Central memory CD4-positive, alpha-beta T cell (primary cell): Measurements from ENCODE around the gene BCL11A.

Experiments
- DNase-seq: peaks from one replicate; pipeline ENCODE4 v3.0.0; 2022

BCL11A gene

GRCh38 chr2:60544062-60544461, 9.4 kb downstream of the BCL11A start:
- DNase-seq: no peak

GRCh38 chr2:60541056-60541651, 12.3 kb downstream of the BCL11A start:
- no peak for DNase-seq

- DNase-seq: no peak
Observed at GRCh38 chr2:60540074-60540473, 13.4 kb downstream of the BCL11A start.

GRCh38 chr2:60539140-60539539, 14.3 kb downstream of the BCL11A start:
- no peak for DNase-seq

GRCh38 chr2:60538101-60538500, 15.4 kb downstream of the BCL11A start:
- no peak for DNase-seq

GRCh38 chr2:60536746-60537145, 16.7 kb downstream of the BCL11A start:
- DNase-seq: no peak

GRCh38 chr2:60535685-60536312, 17.7 kb downstream of the BCL11A start:
- DNase-seq: no peak

- no peak for DNase-seq
Observed at GRCh38 chr2:60534892-60535684, 18.4 kb downstream of the BCL11A start.

- DNase-seq: no peak
Observed at GRCh38 chr2:60534052-60534685, 19.3 kb downstream of the BCL11A start.

- no peak for DNase-seq
Observed at GRCh38 chr2:60533101-60534051, 20.1 kb downstream of the BCL11A start.

- no peak for DNase-seq
Observed at GRCh38 chr2:60532421-60532820, 21.0 kb downstream of the BCL11A start.

- DNase-seq: no peak
Observed at GRCh38 chr2:60531701-60532133, 21.7 kb downstream of the BCL11A start.

- DNase-seq: no peak
Observed at GRCh38 chr2:60530660-60531281, 22.7 kb downstream of the BCL11A start.

- DNase-seq: no peak
Observed at GRCh38 chr2:60529785-60530627, 23.4 kb downstream of the BCL11A start.

GRCh38 chr2:60529136-60529784, 24.2 kb downstream of the BCL11A start:
- DNase-seq: no peak

GRCh38 chr2:60528281-60529020, 25.0 kb downstream of the BCL11A start:
- DNase-seq: no peak

- DNase-seq: no peak
Observed at GRCh38 chr2:60527762-60528161, 25.7 kb downstream of the BCL11A start.

- no peak for DNase-seq
Observed at GRCh38 chr2:60526623-60527022, 26.8 kb downstream of the BCL11A start.

GRCh38 chr2:60525899-60526298, 27.6 kb downstream of the BCL11A start:
- no peak for DNase-seq

- no peak for DNase-seq
Observed at GRCh38 chr2:60524874-60525273, 28.6 kb downstream of the BCL11A start.
